NB4 (cell line): ENCODE results near the gene MMAA.

Experiments
- DNase-seq: peaks from one replicate; pipeline ENCODE4 v3.0.0; 2010; ENCODE audit warnings: low read depth
- H3K4me3 ChIP-seq: one replicate; pipeline ENCODE4 v1.5.1; 2011; ENCODE audit warnings: mild to moderate bottlenecking, low read depth, low read length, moderate library complexity
- MYC ChIP-seq: IDR thresholded peaks from 2 replicates; pipeline ENCODE4 v1.6.1; 2011; ENCODE audit warnings: low read depth, low read length
- POLR2A ChIP-seq: IDR thresholded peaks from 2 replicates; pipeline ENCODE4 v1.6.1; 2011; ENCODE audit warnings: mild to moderate bottlenecking; ENCODE audit not compliant: insufficient read length; ENCODE audit errors: extremely low read depth
- TF ChIP-seq, protein P1 (sequence below): IDR thresholded peaks from 2 replicates; pipeline ENCODE4 v1.6.1; 2011; ENCODE audit warnings: low read depth, low read length
- TF ChIP-seq, protein P2 (sequence below): IDR thresholded peaks from one replicate; pipeline ENCODE4 v1.5.1; 2012; ENCODE audit warnings: low read depth, low read length

Gene MMAA

DNA sequence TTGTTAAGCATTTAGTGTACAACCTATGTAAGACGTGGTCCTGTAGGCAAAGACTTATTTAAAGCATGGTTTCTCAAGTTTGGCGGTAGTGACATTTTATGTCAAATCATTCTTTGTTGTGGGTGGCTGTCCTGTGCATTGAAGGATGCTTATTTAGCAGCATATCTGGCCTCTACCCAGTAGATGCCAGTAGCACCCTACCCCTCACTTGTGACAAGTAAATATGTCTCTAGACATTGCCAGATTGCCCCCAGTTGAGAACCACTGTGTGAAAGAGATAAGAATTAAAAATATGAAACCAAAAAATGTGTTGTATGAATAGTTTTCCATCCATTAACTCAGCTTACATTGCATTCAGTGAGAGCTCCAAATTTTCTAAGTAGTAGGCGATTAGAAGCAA lies 25.5 kb downstream of the MMAA start:
- TF ChIP-seq POLR2A (no peak), MYC (no peak)
- TF ChIP-seq, protein P1, sequence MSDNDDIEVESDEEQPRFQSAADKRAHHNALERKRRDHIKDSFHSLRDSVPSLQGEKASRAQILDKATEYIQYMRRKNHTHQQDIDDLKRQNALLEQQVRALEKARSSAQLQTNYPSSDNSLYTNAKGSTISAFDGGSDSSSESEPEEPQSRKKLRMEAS: no peak
- TF ChIP-seq, protein P2, sequence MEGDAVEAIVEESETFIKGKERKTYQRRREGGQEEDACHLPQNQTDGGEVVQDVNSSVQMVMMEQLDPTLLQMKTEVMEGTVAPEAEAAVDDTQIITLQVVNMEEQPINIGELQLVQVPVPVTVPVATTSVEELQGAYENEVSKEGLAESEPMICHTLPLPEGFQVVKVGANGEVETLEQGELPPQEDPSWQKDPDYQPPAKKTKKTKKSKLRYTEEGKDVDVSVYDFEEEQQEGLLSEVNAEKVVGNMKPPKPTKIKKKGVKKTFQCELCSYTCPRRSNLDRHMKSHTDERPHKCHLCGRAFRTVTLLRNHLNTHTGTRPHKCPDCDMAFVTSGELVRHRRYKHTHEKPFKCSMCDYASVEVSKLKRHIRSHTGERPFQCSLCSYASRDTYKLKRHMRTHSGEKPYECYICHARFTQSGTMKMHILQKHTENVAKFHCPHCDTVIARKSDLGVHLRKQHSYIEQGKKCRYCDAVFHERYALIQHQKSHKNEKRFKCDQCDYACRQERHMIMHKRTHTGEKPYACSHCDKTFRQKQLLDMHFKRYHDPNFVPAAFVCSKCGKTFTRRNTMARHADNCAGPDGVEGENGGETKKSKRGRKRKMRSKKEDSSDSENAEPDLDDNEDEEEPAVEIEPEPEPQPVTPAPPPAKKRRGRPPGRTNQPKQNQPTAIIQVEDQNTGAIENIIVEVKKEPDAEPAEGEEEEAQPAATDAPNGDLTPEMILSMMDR: no peak
- H3K4me3 ChIP-seq: no peak overlapping the region
- no peak for DNase-seq

DNA sequence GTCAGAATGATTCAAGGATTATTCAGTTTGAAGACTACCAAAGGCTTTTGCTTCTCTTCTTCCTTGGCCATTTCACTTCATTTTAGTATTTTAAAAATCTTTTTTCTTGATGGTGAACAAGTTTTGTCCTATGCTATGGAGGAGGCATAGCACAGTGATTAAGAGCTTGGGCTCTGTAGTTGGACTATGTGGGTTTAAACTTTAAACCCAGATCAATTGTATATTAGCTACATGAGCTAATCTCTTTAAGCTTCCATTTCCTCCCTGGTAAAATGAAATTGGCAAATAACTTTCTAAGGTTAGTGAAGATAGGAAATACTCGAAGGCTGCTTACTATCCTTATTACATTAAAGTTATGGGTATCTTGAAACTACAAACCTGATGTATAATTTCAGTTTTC lies 37.0 kb downstream of the MMAA start:
- no peak for TF ChIP-seq MYC
- TF ChIP-seq, protein P1: no peak
- TF ChIP-seq POLR2A: no peak
- TF ChIP-seq, protein P2: no peak
- no peak overlapping the region for H3K4me3 ChIP-seq
- DNase-seq: no peak

DNA sequence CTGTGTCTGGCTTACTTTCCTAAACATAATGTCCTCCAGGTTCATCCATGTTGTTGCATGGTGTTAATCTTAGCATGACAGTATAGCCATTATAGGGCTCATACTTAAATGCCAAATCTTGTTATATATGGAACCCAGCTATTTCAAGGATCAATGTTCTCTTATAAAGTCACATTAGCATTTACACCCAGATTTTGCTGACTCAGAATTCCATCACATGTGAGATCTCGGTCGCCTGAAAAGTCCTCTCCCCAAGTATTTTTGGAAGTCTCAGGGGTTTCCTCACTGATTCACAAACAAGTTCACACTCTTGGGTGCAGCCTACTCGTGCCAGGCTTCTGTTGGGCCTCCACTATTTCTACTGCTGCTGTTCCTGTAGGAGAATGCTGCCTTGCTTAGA lies 40.9 kb downstream of the MMAA start:
- no peak for DNase-seq
- no peak for TF ChIP-seq MYC
- TF ChIP-seq, protein P1: no peak
- TF ChIP-seq, protein P2: no peak
- no peak for TF ChIP-seq POLR2A
- no peak overlapping the region for H3K4me3 ChIP-seq

DNA sequence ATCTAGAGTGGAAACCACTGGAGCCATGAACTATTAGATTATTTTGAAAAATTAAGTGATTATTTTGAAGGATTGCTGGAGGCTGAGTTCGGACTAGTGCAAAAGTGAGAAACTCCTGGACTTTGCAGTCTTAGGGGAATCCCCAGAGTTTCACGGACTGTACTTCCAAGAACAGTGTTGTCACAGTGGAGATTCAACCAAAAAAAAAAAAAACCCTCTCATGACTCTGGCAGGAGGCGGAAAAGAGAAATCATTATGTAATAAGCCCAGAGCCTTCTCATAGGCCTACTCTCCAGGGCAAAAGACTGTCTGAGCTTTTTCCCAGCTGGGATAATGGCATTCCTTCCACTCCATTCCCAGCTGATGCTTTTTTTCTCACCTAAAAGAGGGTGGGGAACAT lies 44.0 kb downstream of the MMAA start:
- no peak for DNase-seq
- TF ChIP-seq, protein P1: no peak
- no peak for TF ChIP-seq MYC
- TF ChIP-seq, protein P2: no peak
- TF ChIP-seq POLR2A: no peak
- H3K4me3 ChIP-seq: no peak overlapping the region

DNA sequence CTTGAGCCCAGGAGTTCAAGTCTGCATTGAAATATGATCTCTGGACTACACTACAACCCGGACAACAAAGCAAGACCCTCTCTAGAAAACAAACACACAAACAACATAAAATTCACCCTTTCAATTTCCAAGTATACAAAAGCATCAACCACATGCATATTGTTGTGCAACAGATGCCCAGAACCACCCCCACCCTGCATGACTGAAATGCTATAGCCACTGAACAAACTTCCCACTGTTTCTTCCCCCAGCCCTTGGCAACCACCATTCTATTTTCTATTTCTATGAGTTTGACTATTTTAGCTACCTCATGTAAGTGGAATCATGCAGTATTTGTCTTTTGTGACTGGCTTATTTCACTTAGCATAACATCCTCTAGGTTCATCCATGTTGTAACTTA lies 46.6 kb downstream of the MMAA start:
- no peak for DNase-seq
- TF ChIP-seq, protein P1: no peak
- no peak for TF ChIP-seq POLR2A
- TF ChIP-seq, protein P2: no peak
- TF ChIP-seq MYC: no peak
- no peak overlapping the region for H3K4me3 ChIP-seq

DNA sequence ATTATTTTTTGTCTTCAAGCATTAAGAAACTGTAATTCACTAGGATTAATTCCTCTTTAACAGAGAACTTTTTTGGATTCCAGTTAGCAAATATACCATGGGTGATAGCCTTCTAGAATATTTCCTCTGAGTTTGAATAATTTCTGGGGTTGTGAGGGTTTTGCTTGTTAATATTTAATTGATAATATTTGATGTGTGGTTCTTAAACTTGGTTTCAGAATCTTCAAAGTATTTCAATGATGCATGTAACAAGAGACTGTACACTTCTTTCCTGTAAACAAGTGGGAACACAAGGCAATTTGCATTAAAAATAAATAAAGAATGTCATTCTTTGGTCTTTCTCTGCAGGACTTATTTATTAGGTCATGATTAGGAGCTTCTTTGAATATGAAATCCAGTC lies 51.2 kb downstream of the MMAA start:
- no peak overlapping the region for H3K4me3 ChIP-seq
- DNase-seq: no peak
- TF ChIP-seq, protein P2: no peak
